Measurements from ENCODE around the gene TINAGL1. TPM values are rescaled to one million over a fixed set of nuclear protein-coding genes. Genes with fewer than 3 reads are reported as not detected.

The TINAGL1 gene, protein sequence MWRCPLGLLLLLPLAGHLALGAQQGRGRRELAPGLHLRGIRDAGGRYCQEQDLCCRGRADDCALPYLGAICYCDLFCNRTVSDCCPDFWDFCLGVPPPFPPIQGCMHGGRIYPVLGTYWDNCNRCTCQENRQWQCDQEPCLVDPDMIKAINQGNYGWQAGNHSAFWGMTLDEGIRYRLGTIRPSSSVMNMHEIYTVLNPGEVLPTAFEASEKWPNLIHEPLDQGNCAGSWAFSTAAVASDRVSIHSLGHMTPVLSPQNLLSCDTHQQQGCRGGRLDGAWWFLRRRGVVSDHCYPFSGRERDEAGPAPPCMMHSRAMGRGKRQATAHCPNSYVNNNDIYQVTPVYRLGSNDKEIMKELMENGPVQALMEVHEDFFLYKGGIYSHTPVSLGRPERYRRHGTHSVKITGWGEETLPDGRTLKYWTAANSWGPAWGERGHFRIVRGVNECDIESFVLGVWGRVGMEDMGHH
- total RNA-seq (not detected), polyA plus RNA-seq (not detected)

DNA sequence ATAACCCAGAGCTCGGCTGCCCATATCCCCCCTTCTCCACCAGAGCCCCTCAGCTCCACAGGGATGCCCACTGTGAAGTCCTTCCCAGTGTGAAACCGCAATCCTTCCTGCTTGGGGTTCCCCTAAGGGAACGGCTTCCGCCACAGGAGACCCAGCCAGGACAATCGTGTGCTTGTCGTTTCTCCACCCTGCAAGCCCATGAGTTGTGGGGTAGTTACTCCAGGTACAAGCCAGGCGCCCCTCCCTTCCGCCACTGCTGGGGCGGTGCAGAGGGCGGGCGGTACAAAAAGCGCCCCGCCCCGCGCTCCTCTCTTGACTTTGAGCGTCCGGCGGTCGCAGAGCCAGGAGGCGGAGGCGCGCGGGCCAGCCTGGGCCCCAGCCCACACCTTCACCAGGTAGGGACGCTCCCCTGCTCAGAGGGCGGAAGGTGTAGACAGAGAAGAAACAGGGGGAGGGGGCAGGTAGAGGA is at the start of gene TINAGL1:
TSS of gene TINAGL1 (plus strand) at position 315 of the 469 bp plus-strand sequence. CDS start 634 bp downstream, outside the sequence.
- POLR2A ChIA-PET: no interaction called here
- Histone ChIP-seq H3K27me3 (ENCODE audit: insufficient read depth, low read length, poor library complexity, severe bottlenecking) (no peaks in the 10 kb centered on the region), H3K4me3 (ENCODE audit: low read length) (no peak within 1 kb of the TSS), H3K36me3 (ENCODE audit: insufficient read depth, low read length) (no peaks in the 10 kb centered on the region), H3K4me1 (ENCODE audit: insufficient read depth, low read length) (no peaks in the 10 kb centered on the region), H3K9me3 (ENCODE audit: low read length) (no peaks in the 10 kb centered on the region), H3K27ac (ENCODE audit: low read depth, low read length) (no peak within 1 kb of the TSS)
- Mint-ChIP-seq H3K4me1 (peaks cover 0 to 1% (median 0%) of the 10 kb centered on the region in 3 donors), H3K4me3 (peak within 1 kb of the TSS in 1 of 7 donors; percentile 69), H3K27me3 (peaks cover 6 to 26% of the 10 kb centered on the region in 2 donors), H3K36me3 (no peaks in the 10 kb centered on the region), H3K27ac (no peak within 1 kb of the TSS), H3K9me3 (no peaks in the 10 kb centered on the region)
- DNase-seq: no peak
- CTCF ChIA-PET: no interaction called here

DNA sequence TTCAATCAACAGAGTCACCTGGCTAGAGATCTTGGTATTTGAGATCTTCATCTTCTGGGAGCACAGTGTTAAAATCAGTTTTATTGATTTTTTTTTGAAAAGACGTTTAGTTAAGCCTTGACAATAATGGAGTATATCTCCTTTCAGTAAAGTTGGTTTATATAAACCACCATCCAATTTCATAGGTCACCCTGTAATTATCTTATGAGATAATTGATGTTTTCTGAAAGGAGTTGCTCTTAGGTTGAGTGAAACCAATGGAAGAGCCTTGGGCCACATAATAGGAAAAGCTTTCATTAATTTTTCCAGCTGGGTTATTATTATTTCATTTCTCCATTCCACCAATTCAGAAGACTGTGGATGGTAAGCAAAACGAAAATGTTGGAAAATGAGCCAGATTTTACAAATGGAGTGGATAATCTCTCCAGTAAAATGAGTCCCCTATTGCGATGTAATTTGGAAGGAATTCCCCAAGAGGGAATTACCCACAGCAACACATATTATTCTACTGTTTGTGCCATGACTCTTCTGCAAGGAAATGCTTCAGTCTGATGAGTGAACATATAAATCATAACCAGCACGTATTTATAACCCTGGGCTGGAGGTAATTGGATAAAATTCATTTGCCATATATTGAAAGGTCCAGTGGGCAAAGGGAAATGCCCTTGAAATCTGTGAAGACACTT is 46.2 kb upstream of the TINAGL1 start:
- H3K27ac ChIP-seq (ENCODE audit: low read depth, low read length): no peak overlapping the region
- peaks cover 1 to 32% of the 10 kb centered on the region in 2 donors for H3K27me3 Mint-ChIP-seq
- DNase-seq: no peak
- ChIA-PET CTCF (no interaction called here), POLR2A (no interaction called here)
- no peak overlapping the region for H3K27ac Mint-ChIP-seq
- peaks cover 10% of the 10 kb centered on the region for H3K27me3 ChIP-seq (ENCODE audit: insufficient read depth, low read length, poor library complexity, severe bottlenecking)
- no peaks in the 10 kb centered on the region for H3K4me1 Mint-ChIP-seq
- H3K4me1 ChIP-seq (ENCODE audit: insufficient read depth, low read length): no peaks in the 10 kb centered on the region
- no peaks in the 10 kb centered on the region for H3K36me3 Mint-ChIP-seq
- H3K4me3 Mint-ChIP-seq: no peak overlapping the region
- no peaks in the 10 kb centered on the region for H3K9me3 ChIP-seq (ENCODE audit: low read length)
- no peak overlapping the region for H3K4me3 ChIP-seq (ENCODE audit: low read length)
- H3K9me3 Mint-ChIP-seq: no peaks in the 10 kb centered on the region
- no peaks in the 10 kb centered on the region for H3K36me3 ChIP-seq (ENCODE audit: insufficient read depth, low read length)

DNA sequence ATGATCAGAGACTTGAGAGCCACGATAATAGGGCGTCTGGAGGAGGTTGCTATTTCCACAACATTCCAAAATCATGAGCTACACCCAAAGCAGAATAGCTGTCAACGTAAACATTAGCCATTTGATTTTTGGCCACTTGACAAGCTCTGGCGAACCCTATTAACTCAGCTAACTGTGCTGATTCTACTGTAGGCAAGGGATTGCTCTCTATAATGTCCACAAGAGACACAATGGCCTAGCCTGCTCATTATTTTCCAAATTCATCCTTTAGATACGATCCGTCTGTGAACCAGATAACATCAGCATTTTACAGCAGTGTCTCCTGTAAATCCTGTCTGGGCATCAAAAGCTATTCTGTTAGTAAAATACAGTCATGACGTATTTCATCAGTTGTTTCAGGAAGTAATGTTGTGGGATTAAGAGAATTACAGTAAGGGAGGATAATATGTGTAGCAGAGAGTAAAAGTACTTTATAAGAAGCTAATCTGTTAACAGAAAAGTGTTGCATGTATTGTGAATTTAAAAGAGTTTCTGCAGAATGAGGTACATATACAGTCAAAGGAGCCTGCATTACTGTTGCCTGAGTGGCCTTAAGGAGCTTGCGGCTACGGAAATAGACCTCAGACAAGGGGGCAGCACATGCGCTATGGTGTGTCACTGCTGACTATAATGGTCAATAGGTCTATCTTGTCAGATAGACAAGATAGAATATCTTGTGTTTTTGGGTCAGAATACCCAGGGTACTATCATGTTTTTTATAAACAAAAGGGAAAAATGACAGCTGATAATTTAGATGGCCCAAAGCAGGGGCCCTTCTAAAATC is 44.9 kb upstream of the TINAGL1 start:
- Mint-ChIP-seq H3K27me3 (peaks cover 4 to 38% of the 10 kb centered on the region in 2 donors), H3K4me3 (no peak overlapping the region), H3K27ac (no peak overlapping the region), H3K4me1 (peaks cover 6 to 10% (median 9%) of the 10 kb centered on the region in 3 donors), H3K36me3 (no peaks in the 10 kb centered on the region), H3K9me3 (no peaks in the 10 kb centered on the region)
- Histone ChIP-seq H3K27me3 (ENCODE audit: insufficient read depth, low read length, poor library complexity, severe bottlenecking) (peaks cover 11% of the 10 kb centered on the region), H3K36me3 (ENCODE audit: insufficient read depth, low read length) (no peaks in the 10 kb centered on the region), H3K9me3 (ENCODE audit: low read length) (no peaks in the 10 kb centered on the region), H3K4me1 (ENCODE audit: insufficient read depth, low read length) (no peaks in the 10 kb centered on the region), H3K27ac (ENCODE audit: low read depth, low read length) (no peak overlapping the region), H3K4me3 (ENCODE audit: low read length) (no peak overlapping the region)
- DNase-seq: no peak
- POLR2A ChIA-PET: no interaction called here
- CTCF ChIA-PET: interaction anchor here (0.9 kb wide), 1 partner anchor 17 kb away, joined by 3 read pairs; no protein-coding TSS in a partner anchor

DNA sequence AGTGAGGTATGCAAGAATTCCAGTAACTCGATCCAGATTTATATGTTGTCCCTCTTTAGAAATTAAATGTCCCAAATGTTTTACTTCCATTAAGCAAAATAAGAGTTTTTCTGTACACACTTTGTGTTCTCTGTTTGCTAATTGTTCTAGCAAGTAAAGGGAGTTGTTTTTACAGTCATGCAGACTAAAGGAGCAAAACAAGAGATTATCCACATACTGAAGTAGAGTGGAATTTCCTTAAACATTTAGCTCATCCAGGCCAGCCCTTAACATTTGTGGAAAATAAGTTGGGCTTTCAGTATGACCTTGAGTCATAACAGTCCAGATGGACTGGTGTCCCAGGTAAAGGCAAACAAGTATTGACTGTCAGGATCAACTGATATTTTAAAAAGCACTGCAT is 44.1 kb upstream of the TINAGL1 start:
- no peak overlapping the region for H3K27ac ChIP-seq (ENCODE audit: low read depth, low read length)
- Mint-ChIP-seq H3K27ac (no peak overlapping the region), H3K9me3 (no peaks in the 10 kb centered on the region), H3K27me3 (peaks cover 7 to 41% of the 10 kb centered on the region in 2 donors), H3K36me3 (no peaks in the 10 kb centered on the region), H3K4me3 (no peak overlapping the region), H3K4me1 (peaks cover 6 to 11% (median 11%) of the 10 kb centered on the region in 3 donors)
- ChIA-PET CTCF (interaction anchor here (0.9 kb wide), 1 partner anchor 17 kb away, joined by 3 read pairs; no protein-coding TSS in a partner anchor), POLR2A (no interaction called here)
- H3K9me3 ChIP-seq (ENCODE audit: low read length): no peaks in the 10 kb centered on the region
- no peak for DNase-seq
- H3K27me3 ChIP-seq (ENCODE audit: insufficient read depth, low read length, poor library complexity, severe bottlenecking): peaks cover 11% of the 10 kb centered on the region
- H3K4me1 ChIP-seq (ENCODE audit: insufficient read depth, low read length): no peaks in the 10 kb centered on the region
- no peak overlapping the region for H3K4me3 ChIP-seq (ENCODE audit: low read length)
- no peaks in the 10 kb centered on the region for H3K36me3 ChIP-seq (ENCODE audit: insufficient read depth, low read length)

DNA sequence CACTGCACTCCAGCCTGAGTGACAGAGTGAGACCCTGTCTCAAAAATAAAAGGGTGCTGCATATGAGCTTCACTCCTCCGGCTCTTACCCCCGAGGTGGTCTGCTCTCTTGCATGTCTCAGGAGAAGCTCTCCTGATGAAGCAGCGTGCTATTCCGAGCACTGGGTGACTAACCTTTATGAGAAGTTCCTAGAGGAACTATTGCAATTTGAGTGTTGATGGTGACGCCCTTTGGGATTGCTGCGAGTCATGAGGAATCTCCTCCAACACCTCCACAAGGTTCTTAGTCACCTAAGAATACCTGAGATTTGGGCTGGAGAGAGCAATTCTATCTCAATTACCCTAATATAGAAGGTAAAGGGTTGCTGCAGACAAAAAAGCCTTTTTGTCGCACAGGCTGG is 40.8 kb upstream of the TINAGL1 start:
- Histone ChIP-seq H3K27me3 (ENCODE audit: insufficient read depth, low read length, poor library complexity, severe bottlenecking) (peaks cover 11% of the 10 kb centered on the region), H3K9me3 (ENCODE audit: low read length) (no peaks in the 10 kb centered on the region), H3K4me1 (ENCODE audit: insufficient read depth, low read length) (no peaks in the 10 kb centered on the region), H3K27ac (ENCODE audit: low read depth, low read length) (no peak overlapping the region), H3K36me3 (ENCODE audit: insufficient read depth, low read length) (no peaks in the 10 kb centered on the region), H3K4me3 (ENCODE audit: low read length) (no peak overlapping the region)
- no peak for DNase-seq
- peaks cover 6 to 11% (median 11%) of the 10 kb centered on the region in 3 donors for H3K4me1 Mint-ChIP-seq
- H3K36me3 Mint-ChIP-seq: no peaks in the 10 kb centered on the region
- CTCF ChIA-PET: interaction anchor here (0.9 kb wide), 1 partner anchor 14 kb away, joined by 3 read pairs; no protein-coding TSS in a partner anchor
- peaks cover 13 to 45% of the 10 kb centered on the region in 2 donors for H3K27me3 Mint-ChIP-seq
- H3K4me3 Mint-ChIP-seq: peak overlapping the region in 4 of 7 donors; percentile 44 to 65 (median 58)
- POLR2A ChIA-PET: no interaction called here
- no peaks in the 10 kb centered on the region for H3K9me3 Mint-ChIP-seq
- H3K27ac Mint-ChIP-seq: no peak overlapping the region

DNA sequence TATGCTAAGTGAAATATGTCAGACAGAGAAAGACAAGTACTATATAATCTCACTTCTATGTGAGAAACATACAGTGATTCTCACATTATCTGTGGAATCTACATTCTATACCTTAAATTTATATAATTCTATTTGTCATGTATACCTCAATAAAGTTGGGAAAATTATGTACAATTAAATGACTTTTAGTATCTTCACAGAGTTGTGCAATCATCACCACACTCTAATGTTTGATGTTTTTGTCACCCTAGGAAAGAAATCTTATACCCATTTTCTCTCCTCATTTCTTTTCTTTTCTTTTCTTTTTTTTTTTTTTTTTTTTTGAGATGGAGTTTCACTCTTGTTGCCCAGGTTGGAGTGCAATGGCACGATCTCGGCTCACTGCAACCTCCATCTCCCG is 37.0 kb upstream of the TINAGL1 start:
- Mint-ChIP-seq H3K9me3 (no peaks in the 10 kb centered on the region), H3K36me3 (no peaks in the 10 kb centered on the region), H3K4me1 (peaks cover 6 to 11% (median 11%) of the 10 kb centered on the region in 3 donors), H3K27ac (no peak overlapping the region), H3K27me3 (peaks cover 11 to 36% of the 10 kb centered on the region in 2 donors), H3K4me3 (no peak overlapping the region)
- ChIA-PET POLR2A (no interaction called here), CTCF (interaction anchor here (1.7 kb wide), 1 partner anchor 10 kb away, joined by 4 read pairs; no protein-coding TSS in a partner anchor)
- H3K36me3 ChIP-seq (ENCODE audit: insufficient read depth, low read length): no peaks in the 10 kb centered on the region
- no peak overlapping the region for H3K4me3 ChIP-seq (ENCODE audit: low read length)
- H3K27me3 ChIP-seq (ENCODE audit: insufficient read depth, low read length, poor library complexity, severe bottlenecking): peaks cover 8% of the 10 kb centered on the region
- H3K9me3 ChIP-seq (ENCODE audit: low read length): no peaks in the 10 kb centered on the region
- H3K4me1 ChIP-seq (ENCODE audit: insufficient read depth, low read length): no peaks in the 10 kb centered on the region
- H3K27ac ChIP-seq (ENCODE audit: low read depth, low read length): no peak overlapping the region
- no peak for DNase-seq

DNA sequence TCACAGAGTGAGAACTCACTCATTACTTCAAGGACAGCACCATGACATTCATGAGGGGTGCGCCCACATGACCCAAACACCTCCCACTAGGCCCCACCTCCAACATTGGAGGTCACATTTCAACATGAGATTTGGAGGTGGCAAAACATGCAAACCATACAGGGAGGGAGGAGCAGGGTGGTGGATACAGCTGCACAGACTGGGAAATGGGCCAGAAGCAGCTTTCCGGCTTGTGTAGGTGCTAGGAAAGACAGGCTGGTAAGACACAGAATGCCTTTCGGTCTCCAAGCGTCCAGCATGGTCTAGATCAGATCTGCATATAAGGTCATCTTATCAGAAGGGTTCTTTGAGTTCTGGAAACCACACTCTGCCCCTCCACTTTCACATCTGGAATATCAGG is 35.1 kb upstream of the TINAGL1 start:
- no peak overlapping the region for H3K4me3 ChIP-seq (ENCODE audit: low read length)
- peaks cover 1% of the 10 kb centered on the region for H3K27me3 ChIP-seq (ENCODE audit: insufficient read depth, low read length, poor library complexity, severe bottlenecking)
- DNase-seq: no peak
- Mint-ChIP-seq H3K27me3 (peaks cover 11 to 21% of the 10 kb centered on the region in 2 donors), H3K27ac (peak overlapping the region in 1 of 8 donors; percentile 25), H3K4me3 (no peak overlapping the region), H3K36me3 (no peaks in the 10 kb centered on the region), H3K9me3 (no peaks in the 10 kb centered on the region), H3K4me1 (peaks cover 3 to 4% (median 3%) of the 10 kb centered on the region in 3 donors)
- no peaks in the 10 kb centered on the region for H3K9me3 ChIP-seq (ENCODE audit: low read length)
- H3K4me1 ChIP-seq (ENCODE audit: insufficient read depth, low read length): no peaks in the 10 kb centered on the region
- no peak overlapping the region for H3K27ac ChIP-seq (ENCODE audit: low read depth, low read length)
- no peaks in the 10 kb centered on the region for H3K36me3 ChIP-seq (ENCODE audit: insufficient read depth, low read length)
- ChIA-PET CTCF (interaction anchor here (1.7 kb wide), 1 partner anchor 8 kb away, joined by 4 read pairs; no protein-coding TSS in a partner anchor), POLR2A (no interaction called here)

All from CD8-positive, alpha-beta memory T cell (primary cell).